Right lung (tissue), 5 donors: ENCODE measurements around the gene RAD51B. TPM values are rescaled to one million over a fixed set of nuclear protein-coding genes. Genes with fewer than 3 reads are reported as not detected.

Experiments
- DNase-seq, 2 donors: peaks; one replicate each; pipeline ENCODE4 v3.0.0-alpha.2; 2013
- polyA plus RNA-seq, 5 donors: library from polyadenylated mRNA; unstranded; fragments of 120-200 nt; gene quantifications; one replicate each; pipeline versions ENCODE4 v1.2.1 to v1.2.3, GENCODE V29; 2013; ENCODE audit warnings: inconsistent platforms in 1 of 5, low replicate concordance in 1 of 5; ENCODE audit not compliant: insufficient read length in 5 of 5, insufficient read depth in 1 of 5

Gene RAD51B
- polyA plus RNA-seq, 5 donors: 8.1 to 15.5 (median 11.8) TPM

DNA sequence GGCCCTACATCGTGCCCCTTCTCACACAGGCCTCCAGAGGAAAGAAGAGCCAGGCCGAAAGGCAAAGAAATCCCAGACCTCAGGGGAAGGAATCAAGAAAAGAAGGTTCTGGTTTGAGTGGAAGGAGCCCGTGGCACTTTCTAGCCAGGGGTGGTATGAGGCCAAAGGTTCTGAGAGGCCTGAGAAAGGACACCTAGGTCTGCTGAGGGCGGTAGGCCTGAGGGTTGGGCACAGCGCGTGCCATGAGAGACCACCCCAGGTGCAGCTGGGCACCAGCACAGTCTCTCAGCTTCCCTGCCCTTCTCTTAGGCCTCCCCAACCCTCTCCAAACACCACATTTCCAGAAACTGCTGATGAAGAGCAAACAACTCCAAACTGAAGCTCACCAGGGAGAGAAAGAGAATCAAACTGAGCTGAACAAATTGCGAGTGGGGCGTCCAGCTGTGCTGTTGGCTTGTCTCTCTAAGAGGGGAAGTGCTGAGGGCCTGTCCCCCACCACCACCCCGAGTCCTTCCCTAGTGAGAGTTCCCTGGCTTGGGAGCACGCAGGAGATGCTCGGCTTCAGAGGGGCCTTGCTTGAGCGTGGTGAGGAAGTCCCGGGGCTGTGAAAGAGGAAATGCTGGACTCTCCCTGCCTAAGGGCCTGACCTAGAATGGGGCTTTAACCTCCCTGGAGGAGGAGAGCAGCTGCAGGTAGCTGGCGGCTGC lies 788.4 kb downstream of the RAD51B start:
- no peak for DNase-seq

DNA sequence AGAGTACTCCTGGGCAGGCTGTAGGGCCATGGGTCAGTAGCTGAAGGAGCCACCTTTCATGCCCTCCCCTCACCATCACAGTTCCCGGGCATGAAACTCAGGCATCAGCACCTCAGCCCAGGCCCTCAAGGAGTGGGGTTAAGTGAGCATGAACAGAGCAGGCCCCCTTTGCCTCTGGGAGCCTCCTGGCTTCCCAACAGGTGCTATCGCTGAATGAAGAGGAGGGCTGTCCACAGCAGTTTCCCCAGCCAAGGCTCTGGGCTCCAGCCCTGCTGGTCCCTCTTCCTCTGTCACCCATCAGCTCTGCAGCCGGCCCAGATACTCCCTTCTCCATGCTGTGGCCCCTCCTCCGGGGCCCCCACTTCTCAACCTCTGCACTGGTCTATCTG lies 789.0 kb downstream of the RAD51B start:
- no peak for DNase-seq

DNA sequence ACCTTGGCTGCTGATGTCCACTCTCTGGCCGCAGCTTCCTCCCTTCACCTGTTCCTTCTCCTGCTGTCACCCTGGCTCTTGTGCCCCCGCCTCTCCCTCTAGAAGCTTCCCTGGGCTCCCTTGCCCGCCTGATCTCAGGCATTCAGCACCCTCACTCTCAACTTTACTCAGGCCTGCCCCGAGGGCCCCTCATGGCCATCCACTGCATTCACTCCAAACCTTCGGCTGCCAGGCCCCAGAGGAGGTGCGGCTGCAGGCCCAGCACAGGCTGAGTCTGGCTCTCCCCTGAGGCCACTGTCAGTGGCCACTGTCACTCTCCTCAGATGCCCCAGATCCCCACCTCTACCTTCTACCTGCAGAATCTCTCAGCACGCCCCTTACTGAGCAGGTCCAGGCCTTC lies 789.4 kb downstream of the RAD51B start:
- no peak for DNase-seq

DNA sequence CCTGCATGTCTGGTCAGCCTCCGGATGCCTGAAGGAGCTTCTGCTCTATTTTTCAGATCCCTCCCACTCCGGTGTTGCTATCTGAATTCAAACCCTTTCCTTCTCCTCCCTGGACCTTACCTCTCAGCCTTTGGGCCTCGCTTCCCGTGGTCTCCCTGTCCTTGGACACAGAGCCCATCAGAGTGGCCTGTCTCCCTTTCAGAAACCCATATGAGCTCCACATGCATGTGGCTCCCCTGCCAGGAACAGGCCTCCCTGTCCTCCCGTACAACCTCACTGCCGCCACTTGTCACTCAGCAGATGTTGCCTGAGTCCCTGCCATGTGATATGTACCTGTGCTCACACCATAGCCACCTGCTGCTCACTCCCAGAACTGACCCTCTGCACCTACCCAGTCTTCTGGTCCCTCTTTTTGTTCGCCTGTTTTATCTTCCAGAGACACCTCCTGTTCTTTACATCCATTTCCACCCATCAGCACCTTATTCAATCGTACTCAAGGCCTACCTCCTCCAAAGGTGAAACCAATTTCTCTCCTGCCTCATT lies 790.7 kb downstream of the RAD51B start:
- no peak for DNase-seq

DNA sequence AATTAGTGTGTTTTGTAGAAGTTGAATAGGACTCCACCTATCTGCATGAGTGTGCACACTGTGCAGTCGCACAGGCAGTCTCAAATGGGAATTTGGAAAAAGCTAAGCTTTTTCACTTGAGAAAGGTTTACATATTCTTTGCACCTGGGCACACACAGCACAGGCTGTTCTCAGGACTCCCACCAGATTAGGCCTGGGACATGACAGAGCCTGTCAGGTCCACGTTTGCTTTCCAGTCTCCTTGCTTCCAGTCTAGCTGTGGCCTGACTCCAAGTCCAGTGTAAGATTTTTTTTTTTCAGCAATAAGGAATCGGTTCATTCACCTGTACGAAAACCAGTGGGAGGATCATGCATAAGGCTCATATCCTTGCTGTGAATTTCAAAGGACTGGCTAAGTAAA lies 792.0 kb downstream of the RAD51B start:
- DNase-seq: no peak

DNA sequence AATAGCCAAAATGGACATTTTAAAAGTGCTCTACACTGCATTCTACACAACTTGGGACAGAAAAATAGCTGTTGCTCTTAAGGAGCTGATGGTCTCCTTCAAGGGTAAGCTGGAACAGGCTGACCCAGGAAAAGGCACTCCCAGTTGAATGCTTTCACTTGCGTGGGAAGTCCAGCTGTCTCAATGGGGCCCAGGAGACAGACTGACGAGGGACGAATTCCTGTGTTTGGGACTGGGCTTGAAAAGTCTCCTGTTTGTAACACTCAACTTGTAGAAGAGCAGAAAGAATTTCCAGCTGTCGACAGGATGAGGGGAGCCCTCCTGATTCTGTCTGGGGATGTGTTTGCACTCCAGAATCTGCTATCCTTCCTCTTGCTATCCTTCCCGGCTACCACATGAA lies 792.5 kb downstream of the RAD51B start:
- no peak for DNase-seq

DNA sequence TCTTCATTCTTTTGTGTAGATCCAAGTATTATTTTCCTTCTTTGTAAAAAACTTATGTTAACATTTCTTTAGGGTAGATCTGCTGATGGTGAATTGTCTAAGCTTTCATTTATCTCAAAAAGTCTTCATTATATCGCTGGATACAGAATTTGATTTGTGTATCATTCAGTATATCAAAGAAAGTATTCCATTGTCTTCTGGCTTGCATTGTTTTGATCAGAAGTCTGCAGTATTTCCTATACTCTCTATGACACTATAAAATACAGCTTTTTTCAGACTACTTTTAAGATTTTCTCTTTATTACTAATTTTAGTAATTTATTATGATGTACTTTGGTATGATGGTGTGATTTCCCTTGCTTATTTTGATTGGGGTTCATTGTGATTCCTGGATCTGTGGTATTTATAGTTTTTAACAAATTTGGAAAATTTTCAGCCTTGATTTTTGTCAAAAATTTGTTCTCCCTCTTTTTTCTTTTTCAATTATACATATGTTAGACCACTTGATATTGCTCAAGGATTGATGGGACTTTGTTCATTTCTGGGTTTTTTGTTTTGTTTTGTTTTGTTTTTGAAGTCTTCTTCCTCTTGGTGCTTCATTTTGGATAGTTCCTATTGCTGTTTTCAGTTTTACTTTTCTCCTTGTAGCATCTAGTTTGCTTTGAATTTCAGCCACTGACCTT lies 796.8 kb downstream of the RAD51B start:
- no peak for DNase-seq

DNA sequence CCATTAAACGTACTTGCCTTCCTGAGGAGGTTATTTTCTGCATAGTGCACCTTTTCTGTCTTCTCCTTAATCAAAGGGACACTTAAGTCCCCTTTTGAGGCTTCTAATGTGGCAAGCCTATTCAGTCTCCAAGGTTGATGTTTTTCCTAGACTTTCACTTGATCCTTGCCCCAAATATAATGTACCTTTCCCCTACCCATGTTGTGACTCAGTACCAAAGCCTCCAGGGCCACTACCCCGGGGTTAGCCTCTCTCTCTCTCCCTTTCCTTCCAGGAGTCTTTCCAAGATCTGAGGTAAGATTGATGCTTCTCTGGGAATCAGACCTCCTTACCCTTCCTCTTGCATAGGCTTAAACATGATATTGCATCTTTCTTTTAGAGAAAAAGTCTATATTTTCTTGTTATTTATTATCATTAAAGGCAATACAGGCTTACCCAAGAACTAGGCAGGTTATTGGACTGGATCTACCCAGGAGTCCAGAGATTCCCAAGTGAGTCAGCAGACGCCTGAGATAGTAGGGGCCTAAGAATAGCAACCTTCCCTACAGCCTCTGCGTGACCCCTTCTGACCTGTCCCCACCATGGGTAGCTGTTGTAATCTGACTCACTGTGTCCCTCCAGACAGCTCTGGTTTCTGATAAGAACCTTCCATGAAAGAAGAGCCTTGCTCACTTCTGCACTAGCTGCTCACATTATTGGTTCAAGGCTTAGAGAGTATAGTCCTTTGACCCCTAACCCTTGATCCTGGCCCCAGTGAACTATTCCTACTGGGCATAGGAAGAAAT lies 800.4 kb downstream of the RAD51B start:
- no peak for DNase-seq

DNA sequence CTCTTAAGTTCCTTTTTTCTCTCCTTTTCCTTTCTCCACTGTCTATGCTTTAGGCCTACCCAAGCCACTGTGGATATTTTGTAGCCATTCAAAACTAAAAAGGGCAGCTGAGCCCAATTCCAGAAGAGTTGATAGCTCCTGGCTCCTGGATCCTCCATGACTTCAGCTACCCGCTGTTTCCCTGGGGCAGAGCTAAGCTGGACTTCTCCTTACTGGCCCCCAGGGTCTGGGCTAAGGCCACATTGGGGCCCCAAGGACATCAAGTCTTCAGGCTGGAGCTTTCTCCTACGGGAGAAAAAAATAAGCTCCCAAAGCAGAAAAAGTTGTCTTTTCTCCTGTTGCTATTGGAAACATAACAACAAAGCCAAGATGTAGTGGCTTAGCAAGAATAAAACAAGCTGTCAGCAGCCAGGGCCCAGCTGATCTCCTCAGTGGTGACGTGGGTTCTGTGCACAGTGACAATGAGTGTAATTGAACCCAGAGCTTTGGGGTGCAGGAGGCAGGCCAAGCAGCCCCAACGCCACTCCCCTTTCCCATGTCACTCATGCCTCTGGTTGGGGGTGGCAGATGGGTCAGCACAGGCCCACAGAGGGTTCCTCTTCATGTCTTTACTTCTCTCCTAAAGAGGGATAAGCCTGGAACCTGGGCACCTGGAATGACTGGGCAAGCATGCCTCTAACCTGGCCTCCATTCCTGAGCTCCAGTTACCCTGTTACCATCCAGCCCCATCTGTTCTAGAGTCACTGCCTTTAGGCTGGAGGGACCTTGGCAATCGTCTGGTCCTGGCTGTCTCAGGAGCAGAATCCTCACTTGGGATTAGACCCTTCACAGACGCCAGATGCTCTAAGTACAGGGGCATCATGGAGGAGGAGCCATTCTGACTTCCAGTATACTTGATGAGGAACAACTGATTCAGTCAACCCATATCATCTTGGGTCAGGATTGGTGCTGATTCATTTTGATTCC lies 802.1 kb downstream of the RAD51B start:
- DNase-seq: peak; percentile 61 to 83

DNA sequence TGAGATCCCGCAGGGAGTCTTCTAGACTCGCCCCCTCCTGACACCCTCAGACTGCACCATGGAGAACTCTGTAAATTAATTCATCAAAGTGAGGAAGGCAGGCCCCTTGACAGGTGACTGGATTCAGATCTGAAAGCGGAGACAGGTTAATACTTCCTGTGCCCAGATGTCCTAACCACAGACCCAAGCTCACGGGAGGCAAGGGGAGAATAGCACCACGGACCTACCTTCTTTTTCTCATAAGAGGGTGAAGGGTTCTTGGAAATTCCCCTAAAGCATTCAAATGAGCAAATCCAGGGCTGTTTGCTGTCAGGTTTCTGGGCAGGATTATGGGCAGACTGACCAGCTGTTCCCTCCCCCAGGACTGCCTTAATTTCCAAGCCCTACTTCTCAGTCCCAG lies 803.3 kb downstream of the RAD51B start:
- no peak for DNase-seq

DNA sequence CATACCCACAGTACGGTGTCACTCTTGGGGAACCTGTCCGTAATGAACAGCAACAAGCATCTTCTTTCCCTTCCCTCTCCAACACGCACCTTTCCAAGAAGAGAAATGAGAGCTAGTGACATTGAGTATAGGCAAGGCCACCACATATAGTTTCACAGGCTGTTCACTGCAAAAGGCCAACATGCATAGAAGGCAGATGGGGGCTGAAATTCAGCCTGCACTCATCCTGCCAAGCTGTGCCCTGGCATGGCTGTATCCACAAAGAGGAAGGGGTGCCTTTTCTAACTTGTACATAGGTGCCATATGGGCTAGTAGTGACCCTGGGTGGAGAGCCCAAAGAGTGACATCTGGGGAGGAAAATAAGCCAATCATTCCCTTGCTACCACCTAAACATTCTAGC lies 803.7 kb downstream of the RAD51B start:
- DNase-seq: no peak

DNA sequence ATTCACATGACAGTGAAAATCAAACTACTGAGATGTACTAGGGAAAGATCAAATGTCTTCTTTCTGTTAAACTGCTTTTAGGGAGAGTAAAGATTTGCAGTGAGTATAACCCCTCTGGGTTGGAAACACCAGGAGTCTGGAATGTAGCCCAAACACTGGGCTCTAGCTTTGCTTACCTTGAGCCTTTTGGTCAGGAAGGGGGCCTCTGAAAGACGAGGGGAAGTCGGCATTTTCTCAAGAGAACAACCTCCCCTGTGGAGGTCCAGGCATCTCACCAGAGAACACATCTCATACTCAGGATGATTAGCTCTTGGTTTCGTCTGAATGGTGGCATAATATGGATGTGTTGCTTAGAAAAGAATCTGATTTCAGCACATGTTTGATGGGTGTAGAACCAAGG lies 804.2 kb downstream of the RAD51B start:
- no peak for DNase-seq

DNA sequence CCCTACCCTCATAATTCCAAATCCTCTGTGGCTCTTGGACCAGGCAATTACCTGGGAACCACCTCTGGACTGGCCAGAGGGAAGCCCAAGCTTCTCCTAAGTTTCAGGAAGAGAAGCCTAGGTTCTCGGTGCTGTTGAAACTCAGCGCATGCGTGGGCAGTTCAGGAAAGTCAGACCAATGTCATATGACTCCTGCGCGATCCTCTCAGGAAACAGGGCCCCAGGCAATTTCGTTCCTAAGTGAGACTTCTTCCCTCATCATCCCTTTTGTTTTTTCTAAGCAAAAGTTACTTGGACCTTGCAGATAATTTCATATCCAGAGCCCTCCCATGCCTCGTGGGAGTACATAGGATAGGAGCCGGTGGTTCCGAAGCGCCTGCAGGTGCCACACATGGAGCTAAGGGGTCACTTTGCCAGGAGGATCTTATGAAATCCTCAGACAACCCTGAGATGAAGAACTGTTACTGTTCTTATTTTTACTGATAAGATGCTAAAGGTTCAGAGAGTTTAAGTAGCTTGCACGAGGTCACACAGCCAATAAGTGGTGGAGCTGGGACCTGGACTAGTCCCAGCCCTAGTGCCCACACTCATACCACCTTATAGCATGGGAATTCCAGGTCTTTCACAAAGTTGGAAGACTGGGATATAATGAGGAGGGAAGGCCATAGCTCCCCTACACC lies 805.1 kb downstream of the RAD51B start:
- DNase-seq: no peak

DNA sequence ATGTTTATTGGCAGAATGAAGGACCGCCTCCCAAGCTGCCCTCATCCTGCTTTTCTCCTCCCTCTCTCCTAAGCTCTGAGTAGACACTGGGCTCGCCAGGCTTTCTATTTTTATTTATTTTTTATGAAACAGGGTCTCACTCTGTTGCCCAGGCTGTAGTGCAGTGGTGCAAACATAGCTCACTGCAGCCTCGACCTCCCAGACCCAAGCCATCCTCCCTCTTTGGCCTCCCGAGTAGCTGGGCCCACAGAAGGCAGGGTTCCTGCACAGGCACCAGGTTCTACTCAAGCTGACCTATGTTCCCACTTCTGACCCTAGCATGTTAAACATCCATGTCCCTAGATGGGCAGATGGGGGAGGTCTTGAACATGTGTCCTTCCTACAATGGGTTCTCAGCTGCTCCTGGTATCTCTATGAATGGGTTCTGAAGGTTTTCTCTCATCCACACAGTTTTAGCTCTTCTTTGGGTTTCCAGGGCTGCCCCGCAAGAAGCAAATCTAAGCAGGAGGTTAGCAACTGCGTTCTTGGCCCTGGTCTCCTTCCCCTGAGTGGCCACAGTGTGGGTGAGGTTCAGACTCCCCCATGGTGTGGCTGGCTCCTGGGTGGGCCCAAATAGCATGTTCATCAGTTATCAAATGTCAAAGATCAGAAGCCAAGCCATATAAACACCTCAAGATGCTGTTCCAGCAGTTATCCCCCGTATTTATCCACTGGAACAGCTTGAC lies 805.9 kb downstream of the RAD51B start:
- no peak for DNase-seq

DNA sequence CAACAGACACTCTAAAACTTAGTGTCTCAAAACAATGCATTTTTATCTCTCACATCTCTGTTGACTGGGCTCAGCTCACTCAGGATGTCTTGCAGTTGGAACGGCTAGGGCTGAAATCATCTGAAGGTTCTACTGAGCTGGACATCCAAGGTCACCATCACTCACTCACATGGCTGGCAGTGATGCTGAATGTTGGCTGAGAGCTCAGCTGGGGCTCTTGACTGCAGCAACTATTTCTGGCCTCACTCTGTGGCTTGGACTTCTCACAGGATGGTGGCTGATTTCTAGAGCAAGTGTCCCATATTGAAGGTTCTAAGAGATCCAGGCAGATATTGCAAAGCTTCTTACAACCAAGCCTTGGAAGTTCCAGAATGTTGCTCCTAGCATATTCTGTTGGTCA lies 806.8 kb downstream of the RAD51B start:
- DNase-seq: no peak

DNA sequence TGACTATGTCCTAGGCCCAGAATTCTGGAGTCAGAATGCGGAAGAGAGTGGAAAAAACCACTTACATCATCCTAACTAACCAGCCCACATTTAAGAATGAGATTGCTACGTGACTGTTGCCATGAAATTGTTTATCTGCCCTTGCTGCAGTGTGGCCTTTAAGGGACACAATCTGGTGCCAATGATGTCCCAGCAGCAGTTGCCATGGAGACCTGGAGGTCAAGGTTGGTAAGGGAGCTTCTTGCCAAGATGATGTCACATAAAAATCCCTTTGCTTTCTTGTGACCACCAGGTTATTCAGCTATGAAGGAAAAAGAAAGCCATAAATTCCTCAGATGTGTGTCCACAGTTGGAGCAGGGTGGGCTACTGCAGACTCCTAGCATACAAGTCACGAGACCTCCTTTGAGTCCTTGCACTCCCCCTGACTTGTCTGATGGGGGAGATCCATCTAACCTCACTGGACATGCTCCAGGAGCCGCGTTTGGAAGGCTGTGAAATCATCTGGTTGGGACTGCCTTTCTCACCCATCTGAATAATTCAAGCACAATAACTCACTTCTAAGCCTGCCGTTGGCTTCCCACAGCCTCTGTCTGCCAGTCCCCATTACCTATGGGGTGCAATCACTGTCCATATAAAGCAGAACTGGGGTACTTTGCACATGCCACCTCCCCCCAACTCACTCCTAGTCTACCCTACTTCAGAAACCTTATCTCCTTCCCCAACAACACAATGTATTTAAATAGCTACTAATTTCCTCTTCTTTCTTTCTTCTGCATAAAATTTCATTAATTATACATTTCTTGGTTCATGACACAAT lies 807.7 kb downstream of the RAD51B start:
- DNase-seq: no peak

DNA sequence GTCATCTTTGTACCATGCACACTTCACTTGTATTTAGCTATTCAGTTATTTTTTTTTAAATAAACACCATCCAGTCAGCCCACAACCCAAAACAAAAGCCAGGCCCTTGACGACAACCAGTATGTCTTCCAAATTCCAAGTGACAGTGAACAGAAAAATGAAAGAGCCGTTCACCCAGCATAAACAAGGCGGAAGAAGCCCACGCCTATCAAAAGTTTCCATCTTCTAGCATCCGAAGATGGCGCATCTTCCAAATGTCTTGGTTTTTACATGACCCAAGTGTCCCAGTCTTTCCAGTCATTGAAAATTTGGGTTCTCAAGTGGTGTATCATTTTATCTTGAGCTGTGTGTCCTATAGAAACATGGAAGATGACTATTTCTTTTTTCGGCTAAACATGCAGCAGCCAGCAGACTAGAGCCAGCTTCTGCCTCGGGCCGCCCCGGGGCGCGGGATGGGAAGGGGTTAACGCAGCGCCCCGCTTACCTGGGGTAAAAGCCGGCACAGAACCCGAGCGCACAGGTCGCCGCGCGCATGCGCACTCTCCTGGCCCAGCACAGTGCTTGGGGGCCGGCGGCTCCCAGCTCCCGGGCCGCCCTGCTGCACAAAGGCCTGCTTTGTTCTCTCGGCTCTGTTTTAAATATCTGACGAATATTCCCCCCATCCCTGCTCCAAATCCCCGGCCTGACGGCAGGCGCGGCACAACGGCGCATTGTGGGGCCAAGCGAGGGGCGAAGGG lies 808.5 kb downstream of the RAD51B start:
- DNase-seq: no peak

DNA sequence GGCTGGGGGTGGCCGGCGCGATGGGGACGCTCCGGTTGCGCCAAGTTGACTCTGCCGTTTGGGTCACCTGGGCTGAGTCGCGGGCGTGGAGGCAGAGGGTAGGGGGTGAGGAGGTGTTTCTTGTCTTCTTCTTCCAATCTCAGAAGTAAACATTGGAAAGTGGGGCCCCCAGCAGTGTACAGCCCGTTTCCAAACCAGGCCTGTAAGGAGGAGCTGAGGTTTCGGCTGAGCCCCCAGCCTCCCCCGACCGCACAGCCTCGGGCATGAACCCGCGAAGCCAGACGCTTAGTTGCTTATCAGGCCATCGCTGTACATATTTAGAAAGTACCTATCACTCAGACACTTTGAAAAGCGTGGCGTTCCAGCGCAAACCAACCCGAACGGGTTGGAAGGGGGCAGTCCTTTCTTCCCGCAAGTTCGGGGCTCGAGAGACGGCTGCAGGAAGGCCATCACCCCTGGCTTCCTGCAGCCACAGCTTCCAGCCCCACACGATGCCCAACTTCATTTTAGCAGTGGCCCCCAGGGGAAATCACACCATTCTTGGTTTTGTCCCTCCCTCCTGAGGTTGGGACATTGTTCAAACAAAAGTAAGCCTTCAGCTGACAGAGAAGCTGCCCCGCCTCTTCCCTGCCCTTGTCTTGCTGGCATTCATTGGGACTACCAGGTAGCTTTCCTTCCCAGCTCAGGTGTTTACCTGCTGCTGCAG lies 809.2 kb downstream of the RAD51B start:
- no peak for DNase-seq
